NCI-H146 treated with DMSO at 0.1 percent for 48 hours (cell line): ENCODE data around the gene CYP27C1.
"Not testable (repeated sequence)": the region's sequence is repeated elsewhere in the genome, so short reads cannot be mapped to it uniquely, and the experiment has no call there.

ENCODE experiments used
- DNase-seq: peaks from one replicate; lab custom pipeline; 2025; ENCODE audit not compliant: unreplicated experiment; lab: John Stamatoyannopoulos, UW

CYP27C1 gene

DNA sequence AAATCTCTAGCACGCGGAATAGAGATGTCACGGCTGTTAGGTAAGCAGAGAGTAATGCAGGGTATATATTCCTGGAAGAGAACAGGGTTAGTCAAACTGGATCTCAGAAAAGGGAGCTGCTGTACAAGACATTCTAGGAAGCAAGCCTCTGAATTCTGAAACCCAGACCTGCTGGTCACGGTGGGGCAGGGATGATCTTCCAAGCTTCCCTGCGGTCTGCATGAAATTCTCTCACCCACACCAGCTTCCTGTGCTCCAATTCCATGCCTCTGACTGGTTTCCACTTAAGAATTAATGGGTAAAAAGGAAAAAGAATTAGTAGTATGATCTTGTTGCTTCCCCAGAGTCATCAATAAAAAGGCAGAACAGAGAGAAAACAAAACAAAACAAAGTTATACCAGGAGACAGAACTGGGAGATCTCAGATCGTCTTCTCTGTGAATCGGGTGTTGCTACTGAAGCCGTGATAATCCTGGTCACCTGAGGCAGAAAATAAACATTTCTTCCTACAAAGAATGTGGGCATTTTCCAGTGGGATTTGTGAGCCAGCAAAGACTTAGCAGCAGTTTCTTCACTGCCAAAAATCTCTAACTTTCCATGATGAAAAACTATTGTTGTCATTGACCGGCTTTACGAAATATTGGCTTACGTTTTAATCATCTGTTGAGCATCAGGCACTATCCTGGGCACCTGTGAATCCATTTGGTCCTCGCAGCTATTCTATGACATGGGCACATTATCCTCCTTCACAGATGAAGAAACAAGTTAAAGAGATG, 5.3 kb upstream of the CYP27C1 start:
- no peak for DNase-seq

DNA sequence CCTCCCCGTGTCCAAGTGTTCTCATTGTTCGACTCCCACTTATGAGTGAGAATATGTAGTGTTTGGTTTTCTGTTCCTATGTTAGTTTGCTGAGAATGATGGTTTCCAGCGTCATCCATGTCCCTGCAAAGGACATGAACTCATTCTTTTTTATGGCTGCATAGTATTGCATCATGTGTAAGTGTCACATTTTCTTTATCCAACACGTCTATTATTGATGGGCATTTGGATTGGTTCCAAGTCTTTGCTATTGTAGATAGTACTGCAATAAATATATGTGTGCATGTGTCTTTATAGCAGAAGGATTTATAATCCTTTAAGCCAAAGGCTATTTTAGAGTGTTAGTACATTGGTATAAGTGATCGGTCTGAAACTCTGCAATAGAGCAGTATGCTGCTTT, 4.0 kb upstream of the CYP27C1 start:
- not testable (repeated sequence) for DNase-seq

GRCh38 chr2:127220768-127221527, 849 bp upstream of the CYP27C1 start:
- no peak for DNase-seq

- no peak for DNase-seq
These were observed 678 bp downstream of the CYP27C1 start for GRCh38 chr2:127219171-127220070.

GRCh38 chr2:127218812-127219170, 1.3 kb downstream of the CYP27C1 start:
- DNase-seq: no peak

GRCh38 chr2:127217470-127218325, 2.4 kb downstream of the CYP27C1 start:
- DNase-seq: no peak

DNA sequence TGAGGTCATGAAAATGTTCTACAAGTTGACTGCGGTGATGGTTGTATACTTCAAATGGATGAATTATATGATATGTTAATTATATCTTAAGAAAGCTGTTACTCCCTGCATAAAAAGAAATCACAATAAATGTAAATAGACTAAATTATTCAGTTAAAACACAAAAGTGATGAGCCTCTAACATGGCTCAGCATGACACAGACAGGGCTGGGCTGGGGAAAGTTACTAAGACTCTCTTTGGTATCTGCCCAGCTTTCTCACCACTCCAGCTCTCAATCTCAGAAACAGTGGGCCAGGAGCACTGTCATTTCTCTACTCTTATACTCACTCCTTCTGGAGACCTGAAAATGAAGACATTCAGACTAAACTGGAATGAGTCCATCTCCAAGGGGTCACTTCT, 3.5 kb downstream of the CYP27C1 start:
- DNase-seq: no peak

GRCh38 chr2:127216095-127216494, 4.0 kb downstream of the CYP27C1 start:
- no peak for DNase-seq

- DNase-seq: not testable (repeated sequence)
These were observed 5.9 kb downstream of the CYP27C1 start for GRCh38 chr2:127214201-127214600.

GRCh38 chr2:127208313-127208712, 11.8 kb downstream of the CYP27C1 start:
- no peak for DNase-seq

GRCh38 chr2:127205218-127206125, 14.6 kb downstream of the CYP27C1 start:
- DNase-seq: no peak

- no peak for DNase-seq
These were observed 18.6 kb downstream of the CYP27C1 start for GRCh38 chr2:127201452-127201851.

- no peak for DNase-seq
These were observed 19.1 kb downstream of the CYP27C1 start for GRCh38 chr2:127200962-127201361.

GRCh38 chr2:127199223-127199622, 20.9 kb downstream of the CYP27C1 start:
- no peak for DNase-seq

GRCh38 chr2:127197475-127198385, 22.4 kb downstream of the CYP27C1 start:
- DNase-seq: peak; percentile 53

DNA sequence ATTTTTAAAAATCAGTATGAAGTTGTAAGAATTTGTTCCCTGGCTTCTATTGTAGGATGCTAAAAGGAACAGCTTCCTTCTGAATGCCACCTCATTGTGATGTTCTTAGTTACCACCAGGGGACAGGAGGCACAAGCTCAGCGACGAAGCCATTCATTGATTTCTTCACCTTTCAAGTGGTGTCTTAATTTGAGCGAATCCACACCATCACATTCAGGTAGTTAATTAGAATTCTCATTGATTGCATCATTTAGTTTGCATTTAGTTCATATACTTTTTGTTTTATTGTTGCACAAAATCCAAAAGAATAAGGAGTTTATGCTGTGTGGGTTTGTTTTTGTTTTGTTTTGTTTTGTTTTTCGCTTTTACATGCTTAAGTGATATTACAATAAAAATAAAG, 23.1 kb downstream of the CYP27C1 start:
- DNase-seq: no peak

DNA sequence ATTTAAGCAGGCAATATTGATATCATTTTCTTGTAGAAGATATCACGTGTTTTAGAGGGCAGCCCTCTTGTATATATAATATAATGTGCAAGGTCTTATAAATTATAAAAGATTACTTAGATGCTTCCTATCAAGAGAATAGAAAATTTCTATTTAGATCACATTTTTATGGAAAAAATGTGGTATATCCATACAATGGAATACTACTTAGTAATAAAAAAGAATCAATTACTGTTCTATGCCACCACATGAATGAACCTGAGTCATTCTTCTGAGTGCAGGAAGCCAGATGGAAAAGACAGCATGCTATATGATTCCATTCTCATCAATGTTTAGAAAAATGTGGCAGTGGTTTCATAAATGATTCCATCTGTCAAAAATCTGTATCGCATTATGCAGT, 23.6 kb downstream of the CYP27C1 start:
- DNase-seq: no peak
